GM12878 (cell line): ENCODE data around the gene ILRUN. TPM values are rescaled to one million over a fixed set of nuclear protein-coding genes. Genes with fewer than 3 reads are reported as not detected.

Experiments
- BCL3 ChIP-seq: IDR thresholded peaks from 2 replicates; pipeline ENCODE4 v1.6.1; 2011; ENCODE audit warnings: borderline replicate concordance, low read depth, mild to moderate bottlenecking, moderate library complexity, low read length; ENCODE audit not compliant: insufficient read depth, poor library complexity, severe bottlenecking
- BHLHE40 ChIP-seq, 2 experiments: fragments of 450-650 bp in 1 of 2; IDR thresholded peaks; 2 replicates each; pipeline ENCODE4 v1.6.1; 2011 to 2017; ENCODE audit warnings: low read depth in 2 of 2, borderline replicate concordance in 1 of 2, improper control_type of control experiment in 1 of 2, low read length in 1 of 2, mild to moderate bottlenecking in 1 of 2
- CEBPZ ChIP-seq: fragments of 150-350 bp; IDR thresholded peaks from 2 replicates; pipeline ENCODE4 v1.6.1; 2016; ENCODE audit warnings: low read depth, low read length
- CHD4 ChIP-seq: fragments of 200-600 bp; sonication (generic); IDR thresholded peaks from 2 replicates; pipeline ENCODE4 v1.6.1; 2016; ENCODE audit warnings: mild to moderate bottlenecking
- EP300 ChIP-seq, 2 experiments: fragments of 150-350 bp in 1 of 2; IDR thresholded peaks; 2 replicates each; pipeline ENCODE4 v1.6.1; 2011 to 2012; ENCODE audit warnings: low read depth in 2 of 2, low read length in 2 of 2, borderline replicate concordance in 1 of 2, improper control_type of control experiment in 1 of 2, inconsistent platforms in 1 of 2; ENCODE audit not compliant: control insufficient read depth in 1 of 2
- NFYB ChIP-seq: IDR thresholded peaks from 2 replicates; pipeline ENCODE4 v1.6.1; 2011; ENCODE audit warnings: low read depth, mild to moderate bottlenecking, low read length, improper control_type of control experiment, moderate library complexity; ENCODE audit not compliant: insufficient read depth
- PBX3 ChIP-seq: IDR thresholded peaks from 2 replicates; pipeline ENCODE4 v1.6.1; 2011; ENCODE audit warnings: mild to moderate bottlenecking, low read depth, low read length, moderate library complexity; ENCODE audit not compliant: insufficient replicate concordance
- RAD51 ChIP-seq: fragments of 450-650 bp; IDR thresholded peaks from 2 replicates; pipeline ENCODE4 v1.6.1; 2016; ENCODE audit warnings: moderate library complexity, mild to moderate bottlenecking, inconsistent platforms
- RELB ChIP-seq: fragments of 450-650 bp; IDR thresholded peaks from 2 replicates; pipeline ENCODE4 v1.6.1; 2017; ENCODE audit warnings: low read depth, mild to moderate bottlenecking, moderate library complexity
- REST ChIP-seq: IDR thresholded peaks from 2 replicates; pipeline ENCODE4 v1.6.1; 2012; ENCODE audit warnings: mild to moderate bottlenecking, low read depth, low read length
- SKIL ChIP-seq: fragments of 450-650 bp; IDR thresholded peaks from 2 replicates; pipeline ENCODE4 v1.6.1; 2017; ENCODE audit warnings: mild to moderate bottlenecking, low read depth, inconsistent platforms; ENCODE audit not compliant: poor library complexity, severe bottlenecking
- SMARCA5 ChIP-seq: fragments of 450-650 bp; IDR thresholded peaks from 2 replicates; pipeline ENCODE4 v1.6.1; 2017; ENCODE audit warnings: mild to moderate bottlenecking
- polyA plus RNA-seq, 11 experiments: library from polyadenylated mRNA; depleted of rRNA in 4 of 11; unstranded in 6 of 11; stranded (reverse) in 5 of 11; fragments of >200 nt; fragmentation: Nextera tagmentation in 4 of 11; fragmentation: Illumina TruSeq in 1 of 11; extraction: Ambion mirVana in 4 of 11; extraction: Trizol in 1 of 11; gene quantifications; 1 replicate in 1 of 11; 2 replicates in 10 of 11; pipeline versions ENCODE4 v1.2.1 to v1.2.3, GENCODE V29; 2011 to 2016; ENCODE audit warnings: inconsistent platforms in 2 of 11, missing spikeins in 2 of 11, low read depth in 1 of 11
- total RNA-seq, 4 experiments: library from RNA; depleted of rRNA in 3 of 4; stranded (reverse); fragments of >200 nt in 3 of 4; fragmentation: Illumina TruSeq in 1 of 4; extraction: Trizol in 1 of 4; gene quantifications; 2 replicates each; pipeline versions ENCODE4 v1.2.1 to v1.2.3, GENCODE V29; 2013 to 2021

The ILRUN gene
- total and polyA plus RNA-seq, 10 of the 15 experiments (the other 5 are each of a cell fraction or from before 2014, with no cell fraction given): 21.0 to 114 (median 48.9) TPM

GRCh38 chr6:34671801-34672656 lies 24.5 kb downstream of the ILRUN start (continued):
- TF ChIP-seq CEBPZ (no peak), BCL3 (no peak), SMARCA5 (peak; percentile 86), PBX3 (no peak), SKIL (no peak), RELB (peak; percentile 31), EP300 (IDR thresholded peaks at IDR 0.05; ENCODE audit: borderline replicate concordance in 1 of 2, control insufficient read depth in 1 of 2, low read depth in 2 of 2, low read length in 2 of 2) (peak; percentile 39 to 44; a peak in 2 of 4 replicates), NFYB (no peak), REST (no peak), BHLHE40 (IDR thresholded peaks at IDR 0.05; ENCODE audit: borderline replicate concordance in 1 of 2, low read depth in 2 of 2, low read length in 1 of 2) (peak in 1 of 2 experiments; percentile 10; a peak in 1 of 4 replicates), RAD51 (no peak), CHD4 (0 out of 2 replicates have a peak, but pooled peaks have one; percentile 28)
